PC-3 (cell line): ENCODE measurements around the gene ARHGEF28.

Source experiments
- EZH2 ChIP-seq: fragments of 300-600 bp; sonication (generic); IDR thresholded peaks from one replicate; pipeline ENCODE4 v1.6.1; 2017; ENCODE audit warnings: antibody characterized with exemption, mild to moderate bottlenecking, low read length; ENCODE audit not compliant: unreplicated experiment
- EZH2phosphoT487 ChIP-seq: fragments of 300-600 bp; sonication (generic); IDR thresholded peaks from 2 replicates; pipeline ENCODE4 v1.6.1; 2018; ENCODE audit warnings: mild to moderate bottlenecking, antibody characterized with exemption, low read length, borderline replicate concordance
- TF ChIP-seq, protein P1 (sequence below): fragments of 300-600 bp; sonication (generic); conservative IDR thresholded peaks from 2 replicates; pipeline ENCODE4 v1.5.1; 2017; ENCODE audit warnings: antibody characterized with exemption, low read depth, mild to moderate bottlenecking, low read length

DNA sequence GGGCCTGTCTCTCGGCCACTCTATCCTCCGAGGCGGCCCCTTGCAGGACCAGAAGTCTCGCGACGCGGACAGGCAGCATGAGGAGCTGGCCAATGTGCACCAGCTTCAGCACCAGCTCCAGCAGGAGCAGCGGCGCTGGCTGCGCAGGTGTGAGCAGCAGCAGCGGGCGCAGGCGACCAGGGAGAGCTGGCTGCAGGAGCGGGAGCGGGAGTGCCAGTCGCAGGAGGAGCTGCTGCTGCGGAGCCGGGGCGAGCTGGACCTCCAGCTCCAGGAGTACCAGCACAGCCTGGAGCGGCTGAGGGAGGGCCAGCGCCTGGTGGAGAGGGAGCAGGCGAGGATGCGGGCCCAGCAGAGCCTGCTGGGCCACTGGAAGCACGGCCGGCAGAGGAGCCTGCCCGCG lies 283.5 kb downstream of the ARHGEF28 start:
- TF ChIP-seq, protein P1, sequence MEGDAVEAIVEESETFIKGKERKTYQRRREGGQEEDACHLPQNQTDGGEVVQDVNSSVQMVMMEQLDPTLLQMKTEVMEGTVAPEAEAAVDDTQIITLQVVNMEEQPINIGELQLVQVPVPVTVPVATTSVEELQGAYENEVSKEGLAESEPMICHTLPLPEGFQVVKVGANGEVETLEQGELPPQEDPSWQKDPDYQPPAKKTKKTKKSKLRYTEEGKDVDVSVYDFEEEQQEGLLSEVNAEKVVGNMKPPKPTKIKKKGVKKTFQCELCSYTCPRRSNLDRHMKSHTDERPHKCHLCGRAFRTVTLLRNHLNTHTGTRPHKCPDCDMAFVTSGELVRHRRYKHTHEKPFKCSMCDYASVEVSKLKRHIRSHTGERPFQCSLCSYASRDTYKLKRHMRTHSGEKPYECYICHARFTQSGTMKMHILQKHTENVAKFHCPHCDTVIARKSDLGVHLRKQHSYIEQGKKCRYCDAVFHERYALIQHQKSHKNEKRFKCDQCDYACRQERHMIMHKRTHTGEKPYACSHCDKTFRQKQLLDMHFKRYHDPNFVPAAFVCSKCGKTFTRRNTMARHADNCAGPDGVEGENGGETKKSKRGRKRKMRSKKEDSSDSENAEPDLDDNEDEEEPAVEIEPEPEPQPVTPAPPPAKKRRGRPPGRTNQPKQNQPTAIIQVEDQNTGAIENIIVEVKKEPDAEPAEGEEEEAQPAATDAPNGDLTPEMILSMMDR = no peak
- TF ChIP-seq EZH2phosphoT487 = no peak
- TF ChIP-seq EZH2 = no peak
